ENCODE measurements around the gene TSPAN33.

TSPAN33 gene

GRCh38 chr7:129136887-129137642, 7.4 kb upstream of the TSPAN33 start:
- no peak for DNase-seq

- DNase-seq: no peak
Measured at GRCh38 chr7:129143724-129144094, 798 bp upstream of the TSPAN33 start.

DNA sequence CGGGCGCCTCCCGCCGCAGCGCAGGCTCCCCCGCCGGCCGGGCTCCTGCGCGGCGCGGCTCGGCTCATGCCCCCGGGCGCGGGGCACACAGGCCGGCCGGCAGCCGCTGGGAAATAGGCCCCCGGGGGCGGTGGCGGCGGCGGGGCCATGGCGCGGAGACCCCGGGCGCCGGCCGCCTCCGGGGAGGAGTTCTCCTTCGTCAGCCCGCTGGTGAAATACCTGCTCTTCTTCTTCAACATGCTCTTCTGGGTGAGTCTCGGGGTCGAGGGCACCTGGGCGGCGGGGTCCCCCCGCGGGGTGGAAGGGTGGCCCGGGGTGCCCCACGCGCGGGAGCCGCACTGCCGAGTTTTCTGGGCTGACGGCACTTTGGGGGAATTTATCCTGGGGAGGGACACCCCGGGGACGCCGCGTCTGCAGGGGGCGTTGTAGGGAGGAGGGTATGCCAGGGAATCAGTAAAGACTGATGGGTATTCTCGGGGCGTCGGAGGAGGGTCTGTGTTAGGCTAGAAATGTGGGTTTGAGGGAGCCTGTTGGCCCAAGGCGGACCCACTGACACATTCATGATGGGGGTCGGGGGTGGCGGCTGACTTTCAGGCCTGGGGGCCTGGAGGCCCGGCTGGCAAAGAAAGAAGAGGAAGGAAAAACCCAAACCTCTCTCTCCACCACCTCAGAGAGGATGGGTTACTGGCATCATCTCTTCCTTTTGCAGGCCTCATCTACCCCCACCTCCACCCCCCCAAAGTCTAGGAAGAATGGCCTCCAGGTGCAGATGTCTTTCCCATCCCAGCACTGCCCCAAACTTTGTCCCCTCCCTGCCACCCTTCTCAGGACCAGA, 544 bp downstream of the TSPAN33 start:
- peak; percentile 31 for DNase-seq

- no peak for DNase-seq
Measured at GRCh38 chr7:129146237-129146979, 1.9 kb downstream of the TSPAN33 start.

- no peak for DNase-seq
Measured at GRCh38 chr7:129147731-129148130, 3.2 kb downstream of the TSPAN33 start.

GRCh38 chr7:129149511-129149910, 5.0 kb downstream of the TSPAN33 start:
- no peak for DNase-seq

- no peak for DNase-seq
Measured at GRCh38 chr7:129150199-129150996, 5.9 kb downstream of the TSPAN33 start.

DNA sequence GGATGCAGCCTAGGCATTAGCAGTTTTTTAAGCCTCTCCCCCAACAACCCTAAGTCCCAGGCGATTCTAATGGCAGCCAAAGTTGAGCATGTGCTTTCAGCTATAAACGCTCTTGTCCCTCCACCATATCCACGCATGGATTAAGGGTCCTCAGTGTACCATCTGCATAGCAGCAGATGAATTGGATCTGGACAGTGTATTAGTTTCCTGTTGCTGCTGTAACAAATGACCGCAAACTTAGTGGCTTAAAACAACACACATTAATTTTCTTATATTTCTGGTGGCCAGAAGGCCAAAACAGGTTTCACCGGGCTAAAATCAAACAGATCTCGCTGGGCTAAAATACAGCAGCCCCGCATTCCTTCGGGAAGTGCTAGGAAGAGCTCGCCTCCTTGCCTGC, 13.1 kb downstream of the TSPAN33 start:
- DNase-seq: no peak

- DNase-seq: no peak
Measured at GRCh38 chr7:129159539-129159938, 15.0 kb downstream of the TSPAN33 start.

DNA sequence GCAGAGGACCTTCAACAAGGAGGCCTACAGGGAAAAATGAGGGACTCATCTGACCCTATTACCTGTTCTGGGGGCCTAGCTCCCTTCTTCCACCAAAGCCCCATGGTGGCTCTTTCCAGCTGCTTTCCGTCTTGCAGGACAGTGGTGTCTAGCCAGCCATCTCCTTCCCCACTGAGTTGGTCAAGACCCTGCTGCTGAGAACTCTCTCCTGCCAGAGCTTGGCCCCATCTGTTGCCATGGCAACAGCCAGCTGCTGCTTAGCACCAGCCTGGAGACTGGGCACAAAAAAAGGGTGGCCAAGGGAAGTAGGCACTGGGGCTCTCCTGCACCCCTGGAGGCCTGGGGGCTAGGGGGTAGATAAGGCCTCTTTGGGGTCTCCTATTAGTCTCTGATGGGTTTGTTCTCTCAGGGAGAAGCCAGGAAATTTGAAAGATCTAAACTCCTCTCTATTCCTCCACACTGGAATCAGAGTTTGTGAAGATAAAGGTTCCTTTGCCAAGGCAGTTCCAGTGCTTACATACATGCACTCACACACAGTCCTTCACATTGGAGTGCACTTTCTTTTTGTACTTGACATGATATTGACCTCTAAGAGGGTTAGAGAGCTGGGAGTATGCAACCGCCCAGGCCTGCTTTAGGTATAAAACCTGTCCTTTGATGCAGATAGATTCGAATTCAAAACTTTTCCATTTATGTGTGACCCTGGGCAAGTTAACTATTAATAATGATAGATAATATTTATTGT, 15.8 kb downstream of the TSPAN33 start:
- DNase-seq: no peak

- no peak for DNase-seq
Measured at GRCh38 chr7:129161524-129162225, 17.2 kb downstream of the TSPAN33 start.

GRCh38 chr7:129162732-129163131, 18.2 kb downstream of the TSPAN33 start:
- no peak for DNase-seq

- DNase-seq: no peak
Measured at GRCh38 chr7:129163875-129164544, 19.5 kb downstream of the TSPAN33 start.

DNA sequence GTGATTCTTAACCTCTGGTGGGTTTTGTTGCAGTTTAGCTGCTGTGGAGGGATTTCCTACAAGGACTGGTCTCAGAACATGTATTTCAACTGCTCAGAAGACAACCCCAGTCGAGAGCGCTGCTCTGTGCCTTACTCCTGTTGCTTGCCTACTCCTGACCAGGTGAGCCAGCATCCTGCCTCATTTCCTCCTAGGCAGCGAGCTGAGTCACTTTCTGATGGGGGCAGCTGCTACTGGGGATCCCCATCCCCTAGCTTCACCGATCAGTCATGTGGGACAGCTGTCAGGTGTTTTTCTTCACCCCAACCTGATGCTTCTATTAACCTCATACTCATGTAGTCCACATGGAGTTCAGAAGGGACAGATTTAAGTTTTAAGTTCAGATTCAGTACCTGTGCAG, 22.2 kb downstream of the TSPAN33 start:
- no peak for DNase-seq

DNA sequence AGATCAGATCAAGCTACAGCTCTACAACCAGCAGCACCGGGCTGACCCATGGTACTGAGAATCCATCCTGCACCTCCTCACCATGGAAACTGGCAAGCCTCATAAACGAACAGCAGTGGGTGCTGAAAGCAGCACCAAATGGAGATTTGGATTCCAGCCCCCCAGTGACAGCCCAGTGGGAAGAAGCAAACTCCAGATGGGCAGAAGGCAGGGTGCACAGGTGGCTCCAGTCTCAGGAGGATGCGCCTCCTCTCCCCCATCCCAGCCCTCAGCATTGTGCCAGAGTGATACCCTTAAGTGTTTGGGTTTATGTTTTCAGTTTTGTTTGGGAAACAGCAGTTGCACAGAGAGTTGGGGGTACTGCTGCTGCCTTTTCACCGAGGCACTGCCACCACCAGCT, 23.3 kb downstream of the TSPAN33 start:
- DNase-seq: no peak

GRCh38 chr7:129168231-129169021, 23.9 kb downstream of the TSPAN33 start:
- DNase-seq: no peak

DNA sequence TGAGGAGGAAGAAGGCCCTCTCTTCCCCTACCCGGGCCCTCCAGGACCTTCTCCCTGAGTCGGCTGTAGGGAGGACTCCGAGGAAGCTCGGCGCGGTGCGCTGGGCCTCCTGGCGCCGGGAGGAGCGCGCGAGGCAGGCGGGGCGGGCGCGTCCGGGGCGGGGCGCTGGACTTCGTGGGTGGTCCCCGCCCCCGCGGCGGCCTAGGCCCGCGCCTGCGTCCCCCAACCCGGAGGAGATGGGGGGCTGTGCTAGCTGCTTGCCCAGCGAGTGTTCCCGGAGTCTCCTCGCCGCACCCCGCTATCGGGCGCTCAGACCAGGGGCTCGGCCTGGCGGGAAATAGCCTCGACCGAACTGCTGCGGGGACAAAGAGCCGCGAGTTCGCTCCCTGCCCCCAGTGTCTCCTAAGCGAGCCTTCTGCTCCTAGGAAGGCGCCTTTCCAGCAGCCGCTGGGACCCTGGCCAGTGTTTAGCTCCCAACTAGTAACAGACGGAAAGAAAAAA, 24.7 kb downstream of the TSPAN33 start:
- DNase-seq: peak; percentile 52

DNA sequence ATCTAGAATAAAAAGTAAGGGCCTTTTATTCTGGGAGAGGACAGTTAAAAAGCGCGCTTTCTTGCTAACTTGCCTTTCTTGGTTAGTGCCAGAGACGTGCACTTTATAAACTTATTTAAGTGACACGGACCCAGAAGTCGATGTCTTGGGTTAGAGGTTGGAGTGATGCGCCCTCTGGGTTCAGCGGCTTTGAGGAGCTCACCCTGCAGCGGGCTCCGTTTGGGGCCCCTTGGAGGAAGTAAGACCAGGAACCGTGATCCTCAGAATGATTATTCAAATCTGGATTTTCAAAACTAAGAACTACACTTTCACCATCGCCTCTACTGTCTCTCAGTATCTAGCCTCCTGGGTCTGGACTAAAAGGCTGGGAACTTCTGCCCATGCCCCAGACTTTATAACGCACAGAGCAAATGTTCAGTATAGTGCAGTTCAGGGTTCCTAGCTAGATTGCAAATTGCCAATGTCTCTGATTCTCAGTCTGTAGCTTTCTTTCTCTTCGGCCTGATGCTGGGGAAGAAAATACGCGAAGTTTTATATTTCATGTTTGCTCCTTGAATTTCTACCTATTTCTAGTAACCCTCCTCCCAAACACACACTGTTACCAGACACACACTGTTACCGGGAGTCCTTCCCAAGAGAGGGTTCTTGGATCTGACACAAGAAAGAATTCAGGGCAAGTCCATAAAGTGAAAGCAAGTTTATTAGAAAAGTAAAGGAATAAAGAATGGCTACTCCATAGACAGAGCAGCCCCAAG, 25.4 kb downstream of the TSPAN33 start:
- DNase-seq: peak; percentile 50

Measured in activated CD4-positive, alpha-beta T cell treated with anti-CD3 and anti-CD28 coated beads for 48 hours (primary cell).